PC-9 (cell line): ENCODE results near the gene CHST1. TPM values are rescaled to one million over a fixed set of nuclear protein-coding genes. Genes with fewer than 3 reads are reported as not detected.
A peak's percentile ranks its signal among the peaks of the same experiment; 100 is the strongest.

ENCODE experiments used
- BruUV-seq: library from RNA; stranded (reverse); fragments of 400-500 nt; replicated peaks from 2 replicates; lab custom pipeline; 2021; lab: Mats Ljungman, UMichigan
- CTCF ChIA-PET: fragments of 300-600 bp; sonication (Branson Sonifier 250); formaldehyde crosslinking; loops from one replicate; lab custom pipeline; 2022; ENCODE audit warnings: antibody characterized with exemption; lab: Charles Lee
- POLR2A ChIA-PET: fragments of 300-600 bp; sonication (Branson Sonifier 250); formaldehyde crosslinking; loops from one replicate; lab custom pipeline; 2022; ENCODE audit warnings: antibody characterized with exemption; ENCODE audit not compliant: unreplicated experiment; lab: Charles Lee
- DNase-seq, 2 experiments: peaks; one replicate each; pipeline versions ENCODE4 v3.0.0 to v3.0.0-alpha.2; 2015 to 2022; ENCODE audit warnings: mixed read lengths in 1 of 2
- H2AFZ ChIP-seq: fragments of 200-600 bp; sonication (generic); 2 replicates; pipeline ENCODE4 v1.8.1; 2017; ENCODE audit warnings: antibody characterized with exemption
- H3F3A ChIP-seq: fragments of 200-600 bp; sonication (generic); 2 replicates; pipeline ENCODE4 v1.8.1; 2017; ENCODE audit warnings: antibody characterized with exemption, mild to moderate bottlenecking, low read depth; ENCODE audit not compliant: insufficient read depth
- H3K27ac ChIP-seq: fragments of 200-600 bp; sonication (generic); 2 replicates; pipeline ENCODE4 v1.6.1; 2016; ENCODE audit warnings: mixed run types
- H3K27me3 ChIP-seq: fragments of 200-600 bp; sonication (generic); 2 replicates; pipeline ENCODE4 v1.6.1; 2016; ENCODE audit warnings: low read depth, mixed run types; ENCODE audit not compliant: insufficient read depth
- H3K36me3 ChIP-seq: fragments of 200-600 bp; sonication (generic); 2 replicates; pipeline ENCODE4 v1.6.1; 2016; ENCODE audit warnings: low read depth, mixed run types
- H3K4me1 ChIP-seq: fragments of 200-600 bp; sonication (generic); replicated peaks from 2 replicates; pipeline ENCODE4 v1.6.1; 2016; ENCODE audit warnings: mixed run types; ENCODE audit not compliant: insufficient read depth
- H3K4me2 ChIP-seq: fragments of 200-600 bp; sonication (generic); 2 replicates; pipeline ENCODE4 v1.6.1; 2017; ENCODE audit warnings: mixed run types
- H3K4me3 ChIP-seq: fragments of 200-600 bp; sonication (generic); 2 replicates; pipeline ENCODE4 v1.6.1; 2016; ENCODE audit warnings: mixed run types
- H3K79me2 ChIP-seq: fragments of 200-600 bp; sonication (generic); 2 replicates; pipeline ENCODE4 v1.6.1; 2017; ENCODE audit warnings: low read depth, mixed run types
- H3K9me2 ChIP-seq: fragments of 200-600 bp; sonication (generic); 2 replicates; pipeline ENCODE4 v1.8.1; 2017; ENCODE audit warnings: mild to moderate bottlenecking; ENCODE audit not compliant: insufficient read depth
- H3K9me3 ChIP-seq: fragments of 200-600 bp; sonication (generic); 2 replicates; pipeline ENCODE4 v1.8.1; 2016; ENCODE audit warnings: low read depth; ENCODE audit not compliant: insufficient read depth
- H4K20me1 ChIP-seq: fragments of 200-600 bp; sonication (generic); 2 replicates; pipeline ENCODE4 v1.8.1; 2017; ENCODE audit not compliant: insufficient read depth
- EZH2 ChIP-seq: fragments of 200-600 bp; sonication (generic); IDR thresholded peaks from 2 replicates; pipeline ENCODE4 v1.8.0; 2017; ENCODE audit warnings: antibody characterized with exemption, low read depth
- intact Hi-C: fragments of 100-400 bp; cut with micrococcal nuclease; formaldehyde crosslinking; loops from one replicate; pipeline ENCODE4 v1.10.0; 2022; ENCODE audit not compliant: unreplicated experiment
- total RNA-seq: library from RNA; stranded (reverse); gene quantifications from 2 replicates; pipeline ENCODE4 v1.2.3, GENCODE V29; 2021
- TF ChIP-seq, protein P1 (sequence below): fragments of 200-600 bp; sonication (generic); conservative IDR thresholded peaks from 2 replicates; pipeline ENCODE4 v1.6.1; 2017; ENCODE audit warnings: mixed run types, antibody characterized with exemption, mild to moderate bottlenecking, moderate library complexity

Gene CHST1
- total RNA-seq, 1 experiment from 2014 or later, result not detected

- TF ChIP-seq EZH2, result no peak
- TF ChIP-seq, protein P1, sequence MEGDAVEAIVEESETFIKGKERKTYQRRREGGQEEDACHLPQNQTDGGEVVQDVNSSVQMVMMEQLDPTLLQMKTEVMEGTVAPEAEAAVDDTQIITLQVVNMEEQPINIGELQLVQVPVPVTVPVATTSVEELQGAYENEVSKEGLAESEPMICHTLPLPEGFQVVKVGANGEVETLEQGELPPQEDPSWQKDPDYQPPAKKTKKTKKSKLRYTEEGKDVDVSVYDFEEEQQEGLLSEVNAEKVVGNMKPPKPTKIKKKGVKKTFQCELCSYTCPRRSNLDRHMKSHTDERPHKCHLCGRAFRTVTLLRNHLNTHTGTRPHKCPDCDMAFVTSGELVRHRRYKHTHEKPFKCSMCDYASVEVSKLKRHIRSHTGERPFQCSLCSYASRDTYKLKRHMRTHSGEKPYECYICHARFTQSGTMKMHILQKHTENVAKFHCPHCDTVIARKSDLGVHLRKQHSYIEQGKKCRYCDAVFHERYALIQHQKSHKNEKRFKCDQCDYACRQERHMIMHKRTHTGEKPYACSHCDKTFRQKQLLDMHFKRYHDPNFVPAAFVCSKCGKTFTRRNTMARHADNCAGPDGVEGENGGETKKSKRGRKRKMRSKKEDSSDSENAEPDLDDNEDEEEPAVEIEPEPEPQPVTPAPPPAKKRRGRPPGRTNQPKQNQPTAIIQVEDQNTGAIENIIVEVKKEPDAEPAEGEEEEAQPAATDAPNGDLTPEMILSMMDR, result no peak
- no peak overlapping the region for H2AFZ ChIP-seq
- H3K9me2 ChIP-seq, result no peaks in the 10 kb centered on the region
- H3K79me2 ChIP-seq, result no peaks in the 10 kb centered on the region
- ChIA-PET POLR2A (no interaction called here), CTCF (no interaction called here)
- no peaks in the 10 kb centered on the region for H3F3A ChIP-seq
- H3K4me2 ChIP-seq, result no peak overlapping the region
- H3K27ac ChIP-seq, result no peak overlapping the region
- H3K27me3 ChIP-seq, result peaks cover 92% of the 10 kb centered on the region
- H3K9me3 ChIP-seq, result no peaks in the 10 kb centered on the region
- no peak overlapping the region for H3K4me3 ChIP-seq
- peaks cover 3% of the 10 kb centered on the region; the same call in 1 of the 2 replicates for H4K20me1 ChIP-seq
- intact Hi-C loops, result no loop called here
- DNase-seq, result no peak
- no peaks in the 10 kb centered on the region for H3K4me1 ChIP-seq
- no peaks in the 10 kb centered on the region for H3K36me3 ChIP-seq
- no TSS peak for BruUV-seq
Measured at GRCh38 chr11:45663486-45664375, 1.7 kb downstream of the CHST1 start.

DNA sequence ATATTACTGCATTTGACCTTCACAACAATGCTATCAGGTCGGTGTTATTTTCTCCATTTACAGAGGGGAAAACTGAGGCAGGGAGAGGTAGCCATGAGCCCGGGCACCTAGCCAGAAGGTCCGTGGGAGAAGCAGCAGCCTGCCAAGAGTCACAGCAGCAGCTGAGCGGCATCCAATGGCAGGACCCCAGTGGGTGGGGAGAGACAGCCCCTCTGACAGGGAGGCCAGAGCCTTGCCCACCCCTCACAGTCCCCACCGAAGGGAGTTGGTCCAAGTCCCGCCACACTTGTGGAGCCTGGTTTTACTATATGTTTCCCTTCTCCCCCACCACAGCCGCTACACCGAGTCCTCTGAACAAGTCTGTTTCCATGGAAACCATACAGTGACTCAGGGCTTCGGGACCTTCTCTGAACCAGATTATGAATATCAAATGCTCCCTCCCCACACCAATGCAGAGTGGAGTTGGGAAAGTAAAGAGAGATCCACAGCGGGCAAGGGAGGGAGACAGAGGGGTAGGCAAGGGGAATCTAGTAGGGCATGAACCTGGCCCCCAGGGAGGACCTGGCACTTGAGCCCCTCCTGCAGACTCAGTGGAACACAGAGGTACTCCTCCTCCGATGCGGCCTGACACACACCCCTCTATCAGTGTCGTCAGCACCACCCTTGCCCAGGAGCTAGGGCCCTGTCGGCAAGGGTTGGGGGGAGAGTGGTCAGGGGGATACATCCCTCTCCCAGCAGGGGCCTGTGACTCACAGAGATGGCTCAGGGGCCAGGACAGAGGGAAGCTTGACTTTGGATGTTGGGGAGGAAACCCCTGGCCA, 2.5 kb downstream of the CHST1 start:
- H3K4me1 ChIP-seq, result no peaks in the 10 kb centered on the region
- TF ChIP-seq, protein P1, result no peak
- 0 out of 2 replicates have a peak, but pooled peaks have one; percentile 14 for TF ChIP-seq EZH2
- H3K36me3 ChIP-seq, result no peaks in the 10 kb centered on the region
- no peaks in the 10 kb centered on the region for H3K9me3 ChIP-seq
- DNase-seq, result no peak
- H2AFZ ChIP-seq, result no peak overlapping the region
- intact Hi-C loops, result no loop called here
- no peak overlapping the region for H3K27ac ChIP-seq
- H3K4me3 ChIP-seq, result no peak overlapping the region
- no peaks in the 10 kb centered on the region for H3F3A ChIP-seq
- H4K20me1 ChIP-seq, result peaks cover 3% of the 10 kb centered on the region; the same call in 1 of the 2 replicates
- no peak overlapping the region for H3K4me2 ChIP-seq
- CTCF ChIA-PET, result no interaction called here
- no peaks in the 10 kb centered on the region for H3K79me2 ChIP-seq
- POLR2A ChIA-PET, result no interaction called here
- H3K27me3 ChIP-seq, result peaks cover 92% of the 10 kb centered on the region
- no TSS peak for BruUV-seq
- no peaks in the 10 kb centered on the region for H3K9me2 ChIP-seq

- H4K20me1 ChIP-seq, result peaks cover 3% of the 10 kb centered on the region; the same call in 1 of the 2 replicates
- H3K4me2 ChIP-seq, result no peak overlapping the region
- H2AFZ ChIP-seq, result no peak overlapping the region
- BruUV-seq, result no TSS peak
- TF ChIP-seq, protein P1, result no peak
- no peak for TF ChIP-seq EZH2
- CTCF ChIA-PET, result no interaction called here
- no peaks in the 10 kb centered on the region for H3K9me3 ChIP-seq
- DNase-seq, result no peak
- POLR2A ChIA-PET, result no interaction called here
- no peaks in the 10 kb centered on the region for H3K9me2 ChIP-seq
- no peak overlapping the region for H3K4me3 ChIP-seq
- intact Hi-C loops, result no loop called here
- no peaks in the 10 kb centered on the region for H3K4me1 ChIP-seq
- no peaks in the 10 kb centered on the region for H3K79me2 ChIP-seq
- no peak overlapping the region for H3K27ac ChIP-seq
- H3K27me3 ChIP-seq, result peaks cover 92% of the 10 kb centered on the region
- H3F3A ChIP-seq, result no peaks in the 10 kb centered on the region
- H3K36me3 ChIP-seq, result no peaks in the 10 kb centered on the region
Measured at GRCh38 chr11:45662096-45662664, 3.2 kb downstream of the CHST1 start.
